22Rv1 (cell line): ENCODE data around the gene JPH3.
A peak's percentile ranks its signal among the peaks of the same experiment; 100 is the strongest.

Experiments used
- H3K27ac ChIP-seq: fragments of 450-650 bp; 2 replicates; pipeline ENCODE4 v1.5.1; 2017
- CTCF ChIP-seq: fragments of 450-650 bp; IDR thresholded peaks from 2 replicates; pipeline ENCODE4 v1.5.1; 2017; ENCODE audit warnings: mild to moderate bottlenecking
- ZFX ChIP-seq: fragments of 450-650 bp; IDR thresholded peaks from 2 replicates; pipeline ENCODE4 v1.6.1; 2017; ENCODE audit warnings: antibody characterized with exemption, borderline replicate concordance

JPH3 gene

DNA sequence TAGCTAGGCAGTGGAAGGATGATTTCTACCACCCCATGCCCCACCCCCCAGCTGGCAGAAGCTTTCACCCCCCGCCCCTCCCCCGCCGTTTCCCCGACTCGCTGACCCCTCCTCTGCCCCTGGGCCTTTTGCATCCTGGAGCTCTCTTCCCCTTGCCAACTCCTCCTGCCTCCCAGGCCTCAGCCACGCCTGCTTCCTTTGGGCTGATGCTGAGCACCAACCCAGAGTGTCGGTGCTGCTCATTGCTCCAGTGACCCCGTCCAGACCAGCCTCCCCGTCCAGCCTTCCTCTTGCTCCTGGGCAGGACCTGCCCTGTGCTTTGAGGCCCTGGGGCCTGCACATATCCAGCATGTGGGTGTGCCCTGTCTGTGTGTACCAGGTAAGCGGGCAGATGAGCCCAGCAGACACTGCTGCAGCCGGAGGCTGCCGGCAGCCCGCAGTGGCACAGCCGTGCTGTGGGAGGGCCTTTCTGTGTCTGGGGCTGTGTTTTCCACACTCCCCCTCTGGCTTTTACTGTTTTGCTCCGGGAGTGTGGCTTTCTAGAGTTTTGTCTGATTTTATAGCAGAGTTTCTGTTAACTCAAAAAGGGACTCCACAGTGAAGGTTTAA lies 72.9 kb downstream of the JPH3 start:
- TF ChIP-seq CTCF (no peak), ZFX (no peak)
- H3K27ac ChIP-seq, result no peak overlapping the region

GRCh38 chr16:87677830-87678229 lies 75.5 kb downstream of the JPH3 start:
- TF ChIP-seq ZFX (no peak), CTCF (no peak)
- H3K27ac ChIP-seq, result no peak overlapping the region

DNA sequence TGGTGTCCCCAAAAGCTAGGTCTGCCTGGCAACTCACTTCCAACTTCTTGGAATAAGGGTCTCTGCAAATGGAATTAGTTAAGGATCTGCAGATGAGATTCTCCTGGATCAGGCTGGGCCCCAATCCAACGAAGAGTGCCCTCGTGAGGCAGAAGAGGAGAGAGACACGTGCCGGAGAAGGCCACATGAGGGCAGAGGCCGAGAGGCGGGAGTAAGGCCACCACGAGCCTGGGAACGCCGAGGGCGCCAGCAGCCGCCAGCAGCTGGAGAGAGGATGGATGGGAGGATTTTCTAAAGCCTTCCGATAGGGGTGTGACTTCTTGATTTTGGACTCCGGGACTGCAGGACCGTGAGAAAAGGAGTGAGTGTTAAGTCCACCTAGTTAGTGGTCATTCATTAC lies 76.3 kb downstream of the JPH3 start:
- no peak overlapping the region for H3K27ac ChIP-seq
- no peak for TF ChIP-seq CTCF
- no peak for TF ChIP-seq ZFX

- no peak for TF ChIP-seq CTCF
- no peak for TF ChIP-seq ZFX
- peak overlapping the region; percentile 75 for H3K27ac ChIP-seq
These were observed 77.4 kb downstream of the JPH3 start for GRCh38 chr16:87679593-87680271.

DNA sequence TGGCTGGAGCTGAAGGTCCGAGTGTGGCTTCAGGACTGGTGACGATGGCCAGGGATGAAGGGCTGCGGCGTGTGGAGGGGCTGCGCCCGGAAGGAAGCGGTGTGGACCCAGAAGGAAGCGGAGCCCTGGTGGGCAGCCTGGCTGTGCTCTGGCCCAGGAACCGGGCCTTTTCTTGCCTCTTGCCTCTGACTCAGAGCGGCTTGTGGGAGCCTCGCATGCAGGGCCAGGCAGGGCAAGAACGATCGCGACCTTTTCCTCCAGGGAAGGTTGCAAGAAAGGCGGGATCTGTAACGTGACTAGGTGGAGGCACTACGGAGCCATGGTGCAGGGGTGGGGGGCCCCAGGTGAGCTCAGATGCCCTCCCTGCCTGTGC lies 78.0 kb downstream of the JPH3 start:
- TF ChIP-seq ZFX (no peak), CTCF (no peak)
- peak overlapping the region; percentile 75 for H3K27ac ChIP-seq

GRCh38 chr16:87681051-87681602 lies 78.8 kb downstream of the JPH3 start:
- H3K27ac ChIP-seq, result peak overlapping the region; percentile 76

GRCh38 chr16:87681981-87682570 lies 79.8 kb downstream of the JPH3 start:
- TF ChIP-seq ZFX (no peak), CTCF (peak; percentile 49)

More at GRCh38 chr16:87681981-87682570, 79.8 kb downstream of the JPH3 start:
- H3K27ac ChIP-seq, result peak overlapping the region; percentile 76
